Left lung (tissue), 10 donors: ENCODE measurements around the gene MZF1. TPM values are rescaled to one million over a fixed set of nuclear protein-coding genes. Genes with fewer than 3 reads are reported as not detected.
"Not testable (repeated sequence)": the region's sequence is repeated elsewhere in the genome, so short reads cannot be mapped to it uniquely, and the experiment has no call there.

ENCODE experiments used
- ATAC-seq: fragments of 200-7000 bp; cut with Tn5 transposase; one replicate; pipeline ENCODE4 v1.9.1; 2020; ENCODE audit warnings: moderate library complexity
- DNase-seq, 4 donors: peaks; one replicate each; pipeline ENCODE4 v3.0.0-alpha.2; 2013 to 2020
- H3K27ac ChIP-seq, 2 donors: fragments of 200-600 bp; sonication (generic) in 1 of 2; one replicate each; pipeline versions ENCODE4 v1.5.0 to v1.8.0; 2020 to 2021
- H3K27me3 ChIP-seq, 2 donors: fragments of 200-600 bp; sonication (generic) in 1 of 2; one replicate each; pipeline versions ENCODE4 v1.5.0 to v1.8.0; 2020 to 2021
- H3K36me3 ChIP-seq, 2 donors: fragments of 200-600 bp; sonication (generic) in 1 of 2; one replicate each; pipeline versions ENCODE4 v1.5.0 to v1.8.0; 2020 to 2021
- H3K4me1 ChIP-seq, 2 donors: fragments of 200-600 bp; one replicate each; pipeline ENCODE4 v1.8.0; 2021
- H3K4me3 ChIP-seq, 2 donors: fragments of 200-600 bp; sonication (generic) in 1 of 2; one replicate each; pipeline versions ENCODE4 v1.5.0 to v1.8.0; 2020 to 2021; ENCODE audit warnings: mild to moderate bottlenecking in 1 of 2
- H3K9me3 ChIP-seq, 2 donors: fragments of 200-600 bp; sonication (generic) in 1 of 2; one replicate each; pipeline versions ENCODE4 v1.5.0 to v1.8.0; 2020 to 2021
- intact Hi-C, 2 donors: fragments of 100-400 bp; cut with DNase I; formaldehyde crosslinking; loops; one replicate each; pipeline versions ENCODE4 v1.11.2 to v1.14.2; 2022
- polyA plus RNA-seq, 6 donors: library from polyadenylated mRNA; unstranded; fragments of 120-200 nt; gene quantifications; one replicate each; pipeline ENCODE4 v1.2.1, GENCODE V29; 2013; ENCODE audit not compliant: insufficient read length in 6 of 6
- total RNA-seq, 2 donors: library from RNA; stranded (reverse); fragmentation: NEBNext Ultra II Directional; extraction: Animal tissue kit (Norgen Biotek cat#: 25700); gene quantifications; one replicate each; pipeline ENCODE4 v1.2.1, GENCODE V29; 2021
- TF ChIP-seq, protein P1 (sequence below), 2 donors: fragments of 200-600 bp; sonication (generic) in 1 of 2; IDR thresholded peaks; one replicate each; pipeline versions ENCODE4 v1.5.0 to v1.8.0; 2021; ENCODE audit warnings: antibody characterized with exemption in 2 of 2
- donor health status: DM: no; HTN: yes; CAD: no.
- donor health status: DM: no; HTN: no; CAD: no.

MZF1 gene
- total and polyA plus RNA-seq, 8 donors: 29.1 to 58.0 (median 36.4) TPM

GRCh38 chr19:58579473-58580142 is 6.5 kb upstream of the MZF1 start:
- Histone ChIP-seq H3K27me3 (no peaks in the 10 kb centered on the region), H3K4me1 (peaks cover 0 to 26% of the 10 kb centered on the region in 2 donors), H3K27ac (no peak overlapping the region), H3K9me3 (no peaks in the 10 kb centered on the region), H3K36me3 (peaks cover 0 to 28% of the 10 kb centered on the region in 2 donors), H3K4me3 (no peak overlapping the region)
- DNase-seq (no peak), ATAC-seq (no peak)
- TF ChIP-seq, protein P1, sequence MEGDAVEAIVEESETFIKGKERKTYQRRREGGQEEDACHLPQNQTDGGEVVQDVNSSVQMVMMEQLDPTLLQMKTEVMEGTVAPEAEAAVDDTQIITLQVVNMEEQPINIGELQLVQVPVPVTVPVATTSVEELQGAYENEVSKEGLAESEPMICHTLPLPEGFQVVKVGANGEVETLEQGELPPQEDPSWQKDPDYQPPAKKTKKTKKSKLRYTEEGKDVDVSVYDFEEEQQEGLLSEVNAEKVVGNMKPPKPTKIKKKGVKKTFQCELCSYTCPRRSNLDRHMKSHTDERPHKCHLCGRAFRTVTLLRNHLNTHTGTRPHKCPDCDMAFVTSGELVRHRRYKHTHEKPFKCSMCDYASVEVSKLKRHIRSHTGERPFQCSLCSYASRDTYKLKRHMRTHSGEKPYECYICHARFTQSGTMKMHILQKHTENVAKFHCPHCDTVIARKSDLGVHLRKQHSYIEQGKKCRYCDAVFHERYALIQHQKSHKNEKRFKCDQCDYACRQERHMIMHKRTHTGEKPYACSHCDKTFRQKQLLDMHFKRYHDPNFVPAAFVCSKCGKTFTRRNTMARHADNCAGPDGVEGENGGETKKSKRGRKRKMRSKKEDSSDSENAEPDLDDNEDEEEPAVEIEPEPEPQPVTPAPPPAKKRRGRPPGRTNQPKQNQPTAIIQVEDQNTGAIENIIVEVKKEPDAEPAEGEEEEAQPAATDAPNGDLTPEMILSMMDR (IDR thresholded peaks at IDR 0.05): no peak
- intact Hi-C loops: no loop called here

GRCh38 chr19:58578012-58578925 is 5.1 kb upstream of the MZF1 start:
- no peak overlapping the region for H3K4me3 ChIP-seq
- H3K36me3 ChIP-seq: peaks cover 0 to 20% of the 10 kb centered on the region in 2 donors
- H3K27me3 ChIP-seq: no peaks in the 10 kb centered on the region
- ATAC-seq (no peak), DNase-seq (peak in 1 of 4 donors; percentile 44)
- intact Hi-C loops: no loop called here
- TF ChIP-seq, protein P1 (IDR thresholded peaks at IDR 0.05): no peak
- H3K9me3 ChIP-seq: no peaks in the 10 kb centered on the region
- no peak overlapping the region for H3K27ac ChIP-seq
- peaks cover 9 to 37% of the 10 kb centered on the region in 2 donors for H3K4me1 ChIP-seq

- H3K9me3 ChIP-seq, H3K27me3 ChIP-seq, DNase-seq, ATAC-seq, H3K27ac ChIP-seq, H3K4me3 ChIP-seq, intact Hi-C loops: not testable (repeated sequence)
- peaks cover 9 to 38% of the 10 kb centered on the region in 2 donors for H3K4me1 ChIP-seq
- H3K36me3 ChIP-seq: peaks cover 0 to 13% of the 10 kb centered on the region in 2 donors
These were observed 4.4 kb upstream of the MZF1 start for GRCh38 chr19:58577581-58577980.

- DNase-seq (peak; percentile 92 to 96 (median 96)), ATAC-seq (peak; percentile 74)
- Histone ChIP-seq H3K9me3 (no peaks in the 10 kb centered on the region), H3K27me3 (no peaks in the 10 kb centered on the region), H3K4me3 (peak overlapping the region; percentile 80 to 81), H3K27ac (peak overlapping the region; percentile 89 to 99), H3K36me3 (peaks cover 0 to 8% of the 10 kb centered on the region in 2 donors), H3K4me1 (peaks cover 9 to 43% of the 10 kb centered on the region in 2 donors)
- TF ChIP-seq, protein P1 (IDR thresholded peaks at IDR 0.05): no peak
- intact Hi-C loops: no loop called here
These were observed 2.3 kb upstream of the MZF1 start for GRCh38 chr19:58575183-58576041.

GRCh38 chr19:58573658-58574164 is 576 bp upstream of the MZF1 start:
- TF ChIP-seq, protein P1 (IDR thresholded peaks at IDR 0.05): no peak
- no peaks in the 10 kb centered on the region for H3K9me3 ChIP-seq
- peak overlapping the region; percentile 55 to 81 for H3K4me3 ChIP-seq
- peaks cover 0 to 25% of the 10 kb centered on the region in 2 donors for H3K36me3 ChIP-seq
- peaks cover 9 to 43% of the 10 kb centered on the region in 2 donors for H3K4me1 ChIP-seq
- intact Hi-C loops: no loop called here
- H3K27ac ChIP-seq: peak overlapping the region; percentile 95 to 99
- H3K27me3 ChIP-seq: no peaks in the 10 kb centered on the region
- DNase-seq (no peak), ATAC-seq (no peak)
